Activated B cell treated with CpG ODN at 0.5 μM for 24 hours (primary cell): ENCODE data around the gene KIRREL3. TPM values are rescaled to one million over a fixed set of nuclear protein-coding genes. Genes with fewer than 3 reads are reported as not detected.

Experiments
- ATAC-seq: fragments of 200-7000 bp; cut with Tn5 transposase; one replicate; pipeline ENCODE4 v1.10.0; 2021; ENCODE audit warnings: low read depth, mild to moderate bottlenecking, moderate library complexity
- CTCF ChIA-PET: fragments of 350-600 bp; sonication (Branson Sonifier 250); formaldehyde crosslinking; loops from one replicate; lab custom pipeline; 2021; ENCODE audit warnings: antibody characterized with exemption; lab: Charles Lee
- POLR2A ChIA-PET: fragments of 350-600 bp; sonication (Branson Sonifier 250); formaldehyde crosslinking; loops from one replicate; lab custom pipeline; 2021; ENCODE audit warnings: antibody characterized with exemption; lab: Charles Lee
- DNase-seq: peaks from one replicate; pipeline ENCODE4 v3.0.0; 2022
- H3K27ac Mint-ChIP-seq: one replicate; pipeline ENCODE4 v1.8.0; 2020; ENCODE audit warnings: mixed read lengths
- H3K27me3 Mint-ChIP-seq: one replicate; pipeline ENCODE4 v1.8.0; 2021; ENCODE audit warnings: mixed read lengths
- H3K36me3 Mint-ChIP-seq: one replicate; pipeline ENCODE4 v1.8.0; 2021; ENCODE audit warnings: low read depth, mixed read lengths
- H3K4me1 Mint-ChIP-seq: one replicate; pipeline ENCODE4 v1.8.0; 2021; ENCODE audit warnings: mixed read lengths
- H3K4me3 Mint-ChIP-seq: one replicate; pipeline ENCODE4 v1.8.0; 2020; ENCODE audit warnings: mild to moderate bottlenecking, mixed read lengths
- H3K9me3 Mint-ChIP-seq: one replicate; pipeline ENCODE4 v1.8.0; 2020; ENCODE audit warnings: mixed read lengths
- CTCF ChIP-seq: fragments of 200-600 bp; IDR thresholded peaks from one replicate; pipeline ENCODE4 v1.8.0; 2022; ENCODE audit warnings: antibody characterized with exemption, mild to moderate bottlenecking
- intact Hi-C: fragments of 100-400 bp; cut with micrococcal nuclease; formaldehyde crosslinking; loops from one replicate; pipeline ENCODE4 v1.15.1; 2024
- total RNA-seq: library from RNA; stranded (reverse); gene quantifications from 2 replicates; pipeline ENCODE4 v1.2.3, GENCODE V29; 2022

The KIRREL3 gene
- total RNA-seq, 1 donor from 2014 or later: not detected

- H3K27ac Mint-ChIP-seq: no peak overlapping the region
- ATAC-seq: no peak
- DNase-seq: no peak
- H3K4me3 Mint-ChIP-seq: no peak overlapping the region
- CTCF ChIA-PET: no interaction called here
- POLR2A ChIA-PET: no interaction called here
- no peaks in the 10 kb centered on the region for H3K36me3 Mint-ChIP-seq
- no peaks in the 10 kb centered on the region for H3K27me3 Mint-ChIP-seq
- H3K9me3 Mint-ChIP-seq: peaks cover 2% of the 10 kb centered on the region
- intact Hi-C loops: no loop called here
- no peak for TF ChIP-seq CTCF
- H3K4me1 Mint-ChIP-seq: no peaks in the 10 kb centered on the region
Observed at GRCh38 chr11:127028648-127029047, 28.1 kb upstream of the KIRREL3 start.

DNA sequence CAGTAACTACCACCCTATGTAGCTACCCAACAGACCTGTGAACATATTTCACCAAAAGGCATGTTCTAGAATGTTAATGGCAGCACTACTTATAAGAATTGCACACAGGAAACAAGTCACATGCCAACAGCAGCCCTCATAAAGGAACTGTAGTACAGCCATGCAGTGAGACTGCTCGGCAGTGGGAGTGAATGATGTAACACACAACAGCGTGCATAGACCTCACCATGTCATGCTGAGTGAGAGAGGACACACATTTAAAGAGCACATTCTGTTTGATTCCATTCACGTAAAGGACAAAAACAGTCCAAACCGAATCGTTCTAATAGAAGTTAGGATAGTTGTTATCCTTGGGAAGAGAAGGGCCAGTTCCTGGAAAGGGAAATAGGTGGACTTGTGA lies 27.2 kb upstream of the KIRREL3 start:
- ChIA-PET POLR2A (no interaction called here), CTCF (no interaction called here)
- intact Hi-C loops: no loop called here
- no peaks in the 10 kb centered on the region for H3K27me3 Mint-ChIP-seq
- H3K9me3 Mint-ChIP-seq: peaks cover 1% of the 10 kb centered on the region
- TF ChIP-seq CTCF: no peak
- no peak overlapping the region for H3K27ac Mint-ChIP-seq
- ATAC-seq (no peak), DNase-seq (no peak)
- H3K4me3 Mint-ChIP-seq: no peak overlapping the region
- no peaks in the 10 kb centered on the region for H3K36me3 Mint-ChIP-seq
- no peaks in the 10 kb centered on the region for H3K4me1 Mint-ChIP-seq

- DNase-seq: no peak
- no peaks in the 10 kb centered on the region for H3K27me3 Mint-ChIP-seq
- no peak for TF ChIP-seq CTCF
- no peak overlapping the region for H3K4me3 Mint-ChIP-seq
- H3K9me3 Mint-ChIP-seq: no peaks in the 10 kb centered on the region
- no peaks in the 10 kb centered on the region for H3K4me1 Mint-ChIP-seq
- H3K27ac Mint-ChIP-seq: no peak overlapping the region
- ATAC-seq: no peak
- ChIA-PET CTCF (no interaction called here), POLR2A (no interaction called here)
- H3K36me3 Mint-ChIP-seq: no peaks in the 10 kb centered on the region
- intact Hi-C loops: no loop called here
Observed at GRCh38 chr11:127027000-127027399, 26.4 kb upstream of the KIRREL3 start.

GRCh38 chr11:127023991-127024390 lies 23.4 kb upstream of the KIRREL3 start:
- no peak overlapping the region for H3K4me3 Mint-ChIP-seq
- CTCF ChIA-PET: no interaction called here
- H3K27ac Mint-ChIP-seq: no peak overlapping the region

DNA sequence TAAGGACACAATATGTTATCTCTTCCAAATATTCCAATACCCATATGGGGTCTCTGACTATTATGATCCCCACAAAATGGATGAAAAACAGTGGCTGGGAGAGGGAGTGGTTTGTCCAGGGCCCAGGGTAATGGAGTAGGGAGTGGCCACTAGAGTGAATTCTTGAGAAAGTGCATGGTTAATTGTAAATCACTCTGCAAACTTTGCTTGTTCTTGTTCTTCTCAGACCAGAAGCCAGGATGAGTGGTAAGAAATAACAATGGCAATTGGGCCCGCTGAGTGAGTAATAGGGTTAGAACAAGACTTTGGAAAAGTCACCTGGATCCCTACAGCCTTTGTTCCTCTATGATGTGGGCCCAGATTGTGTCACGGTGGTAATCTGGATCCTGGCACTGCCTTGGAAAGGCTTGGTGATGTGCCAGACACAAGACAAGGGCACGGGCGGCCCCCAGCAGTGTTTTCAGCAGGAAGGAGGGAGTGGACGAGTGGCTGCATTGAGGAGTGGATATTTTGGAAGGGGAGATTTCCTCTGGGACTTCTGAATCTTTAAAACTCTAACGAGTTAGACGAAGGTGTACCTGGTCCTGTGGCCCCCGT lies 18.2 kb upstream of the KIRREL3 start:
- H3K27me3 Mint-ChIP-seq: peaks cover 3% of the 10 kb centered on the region
- CTCF ChIA-PET: no interaction called here

More at GRCh38 chr11:127023991-127024390, 23.4 kb upstream of the KIRREL3 start:
- ATAC-seq (no peak), DNase-seq (no peak)
- Mint-ChIP-seq H3K27me3 (peaks cover 3% of the 10 kb centered on the region), H3K4me1 (no peaks in the 10 kb centered on the region), H3K9me3 (no peaks in the 10 kb centered on the region), H3K36me3 (no peaks in the 10 kb centered on the region)
- intact Hi-C loops: no loop called here
- POLR2A ChIA-PET: no interaction called here
- no peak for TF ChIP-seq CTCF

More for the DNA sequence above, 18.2 kb upstream of the KIRREL3 start:
- POLR2A ChIA-PET: no interaction called here
- TF ChIP-seq CTCF: no peak
- Mint-ChIP-seq H3K36me3 (no peaks in the 10 kb centered on the region), H3K4me3 (no peak overlapping the region), H3K9me3 (no peaks in the 10 kb centered on the region), H3K4me1 (no peaks in the 10 kb centered on the region), H3K27ac (no peak overlapping the region)
- intact Hi-C loops: no loop called here
- DNase-seq (no peak), ATAC-seq (no peak)
